Keratinocyte (primary cell): ENCODE measurements around the gene CPVL. TPM values are rescaled to one million over a fixed set of nuclear protein-coding genes. Genes with fewer than 3 reads are reported as not detected.

Experiments used
- DNase-seq: peaks from one replicate; pipeline ENCODE4 v3.0.0-alpha.2; 2011; ENCODE audit warnings: low read depth, missing footprints, low spot score
- FAIRE-seq: peaks from 2 replicates; lab custom pipeline; 2011; peaks lifted over from hg19 to GRCh38; lab: Jason Lieb, UNC
- H2AFZ ChIP-seq: 2 replicates; pipeline ENCODE4 v1.6.0; 2012; ENCODE audit warnings: low read length, control low read depth, inconsistent platforms; ENCODE audit not compliant: control insufficient read depth
- H3K27ac ChIP-seq: 2 replicates; pipeline ENCODE4 v1.5.1; 2011; ENCODE audit warnings: low read length; ENCODE audit not compliant: control insufficient read depth, insufficient read depth
- H3K27me3 ChIP-seq: 3 replicates; pipeline ENCODE4 v1.6.0; 2011; ENCODE audit warnings: low read length; ENCODE audit not compliant: control insufficient read depth, insufficient read depth; ENCODE audit errors: extremely low read depth
- H3K36me3 ChIP-seq, 2 experiments: 2 replicates in 1 of 2; 3 replicates in 1 of 2; pipeline ENCODE4 v1.5.1; 2011; ENCODE audit warnings: low read length in 2 of 2, mild to moderate bottlenecking in 1 of 2; ENCODE audit not compliant: control insufficient read depth in 2 of 2, insufficient read depth in 2 of 2; ENCODE audit errors: extremely low read depth in 1 of 2
- H3K4me1 ChIP-seq: 3 replicates; pipeline ENCODE4 v1.5.1; 2011; ENCODE audit warnings: low read length; ENCODE audit not compliant: control insufficient read depth, insufficient read depth; ENCODE audit errors: extremely low read depth
- H3K4me2 ChIP-seq: 3 replicates; pipeline ENCODE4 v1.6.0; 2011; ENCODE audit warnings: low read depth, low read length; ENCODE audit not compliant: control insufficient read depth, insufficient read depth; ENCODE audit errors: extremely low read depth
- H3K4me3 ChIP-seq, 3 experiments: fragments of 200-600 bp in 1 of 3; sonication (generic) in 1 of 3; 2 replicates in 2 of 3; 3 replicates in 1 of 3; pipeline ENCODE4 v1.5.1; 2011 to 2016; ENCODE audit warnings: low read length in 3 of 3, mild to moderate bottlenecking in 3 of 3, control low read depth in 2 of 3, inconsistent platforms in 1 of 3, low read depth in 1 of 3, mixed read lengths in 1 of 3, mixed run types in 1 of 3, moderate library complexity in 1 of 3; ENCODE audit not compliant: control insufficient read depth in 2 of 3, insufficient read depth in 2 of 3; ENCODE audit errors: extremely low read depth in 1 of 3
- H3K79me2 ChIP-seq: 2 replicates; pipeline ENCODE4 v1.6.0; 2012; ENCODE audit warnings: low read length; ENCODE audit not compliant: control insufficient read depth, insufficient read depth
- H3K9ac ChIP-seq: 3 replicates; pipeline ENCODE4 v1.6.0; 2011; ENCODE audit warnings: low read length; ENCODE audit not compliant: control insufficient read depth, insufficient read depth; ENCODE audit errors: extremely low read depth
- H3K9me1 ChIP-seq: 3 replicates; pipeline ENCODE4 v1.6.0; 2011; ENCODE audit warnings: low read length; ENCODE audit not compliant: control insufficient read depth, insufficient read depth; ENCODE audit errors: extremely low read depth
- H3K9me3 ChIP-seq: 2 replicates; pipeline ENCODE4 v1.5.1; 2012; ENCODE audit warnings: low read depth, low read length; ENCODE audit not compliant: control insufficient read depth
- H4K20me1 ChIP-seq: 3 replicates; pipeline ENCODE4 v1.6.0; 2011; ENCODE audit warnings: low read length; ENCODE audit not compliant: control insufficient read depth, insufficient read depth; ENCODE audit errors: extremely low read depth
- CTCF ChIP-seq, 3 experiments: IDR thresholded peaks in 1 of 3; conservative IDR thresholded peaks in 1 of 3; optimal IDR thresholded peaks in 1 of 3; 2 replicates in 2 of 3; 3 replicates in 1 of 3; pipeline versions ENCODE3 to v1.5.1; 2011; ENCODE audit warnings: low read length in 3 of 3, mild to moderate bottlenecking in 3 of 3, moderate library complexity in 2 of 3, control low read depth in 1 of 3, inconsistent platforms in 1 of 3; ENCODE audit not compliant: insufficient read depth in 2 of 3; ENCODE audit errors: extremely low read depth in 1 of 3
- EZH2 ChIP-seq: IDR thresholded peaks from one replicate; pipeline ENCODE4 v1.6.1; 2012; ENCODE audit warnings: inconsistent platforms, mild to moderate bottlenecking, low read length, moderate library complexity
- dilution Hi-C: fragments of 300-500 bp; cut with MboI; formaldehyde crosslinking; loops from one replicate; pipeline ENCODE4 v1.7.0; 2020; ENCODE audit warnings: low sequenced_read_pairs; ENCODE audit not compliant: extremely low pct_ligation_motif_present
- polyA plus RNA-seq, 5 experiments: library from polyadenylated mRNA; depleted of rRNA in 3 of 5; stranded (reverse) in 3 of 5; stranded (forward) in 1 of 5; unstranded in 1 of 5; fragments of >200 nt; gene quantifications; 1 replicate in 1 of 5; 2 replicates in 3 of 5; 3 replicates in 1 of 5; pipeline versions ENCODE4 v1.2.1 to v1.2.3, GENCODE V29; 2011 to 2012; ENCODE audit warnings: missing spikeins in 2 of 5, low read depth in 1 of 5, low replicate concordance in 1 of 5

CPVL gene
- polyA plus RNA-seq, 1 donor (not counting 4 experiments of a cell fraction or from before 2014, with no cell fraction given): 9.8 TPM

GRCh38 chr7:29071203-29071874 is 75.0 kb downstream of the CPVL start:
- Histone ChIP-seq H3K79me2 (no peaks in the 10 kb centered on the region), H3K4me3 (no peak overlapping the region), H3K4me2 (no peak overlapping the region), H3K9me1 (no peaks in the 10 kb centered on the region), H4K20me1 (no peaks in the 10 kb centered on the region), H3K4me1 (no peaks in the 10 kb centered on the region), H3K9ac (no peak overlapping the region), H3K27me3 (no peaks in the 10 kb centered on the region), H2AFZ (no peak overlapping the region), H3K36me3 (no peaks in the 10 kb centered on the region), H3K27ac (no peak overlapping the region), H3K9me3 (no peaks in the 10 kb centered on the region)
- no peak for DNase-seq
- dilution Hi-C loops: no loop called here
- TF ChIP-seq EZH2: no peak
- TF ChIP-seq CTCF (optimal IDR thresholded peaks at IDR 0.05 in 1 of 3, IDR thresholded peaks at IDR 0.05 in 1 of 3, conservative IDR thresholded peaks at IDR 0.05 in 1 of 3; ENCODE audit: extremely low read depth in 1 of 3, insufficient read depth in 2 of 3, low read length in 3 of 3): no peak
- FAIRE-seq: no peak

GRCh38 chr7:29066641-29067040 is 79.7 kb downstream of the CPVL start:
- Histone ChIP-seq H3K79me2 (no peaks in the 10 kb centered on the region), H3K4me1 (no peaks in the 10 kb centered on the region), H3K4me3 (no peak overlapping the region), H4K20me1 (no peaks in the 10 kb centered on the region), H3K27ac (no peak overlapping the region), H2AFZ (no peak overlapping the region), H3K27me3 (no peaks in the 10 kb centered on the region), H3K4me2 (no peak overlapping the region), H3K9me1 (no peaks in the 10 kb centered on the region), H3K9me3 (no peaks in the 10 kb centered on the region), H3K9ac (no peak overlapping the region), H3K36me3 (no peaks in the 10 kb centered on the region)
- TF ChIP-seq CTCF (optimal IDR thresholded peaks at IDR 0.05 in 1 of 3, IDR thresholded peaks at IDR 0.05 in 1 of 3, conservative IDR thresholded peaks at IDR 0.05 in 1 of 3; ENCODE audit: extremely low read depth in 1 of 3, insufficient read depth in 2 of 3, low read length in 3 of 3): no peak
- TF ChIP-seq EZH2: no peak
- dilution Hi-C loops: no loop called here
- FAIRE-seq: no peak
- DNase-seq: no peak
